Measurements from ENCODE around the gene ACTR2. TPM values are rescaled to one million over a fixed set of nuclear protein-coding genes. Genes with fewer than 3 reads are reported as not detected.

ACTR2 gene
- total RNA-seq, 1 donor from 2014 or later = 188 TPM

GRCh38 chr2:65296971-65297370 is 69.3 kb downstream of the ACTR2 start:
- no peaks in the 10 kb centered on the region for H3K27me3 Mint-ChIP-seq
- H3K36me3 Mint-ChIP-seq (ENCODE audit: insufficient read depth) = no peaks in the 10 kb centered on the region
- H3K4me1 Mint-ChIP-seq (ENCODE audit: low read depth) = peaks cover 28% of the 10 kb centered on the region
- DNase-seq (ENCODE audit: low spot score, unreplicated experiment) = no peak
- H3K27ac Mint-ChIP-seq = no peak overlapping the region
- TF ChIP-seq, protein P1, sequence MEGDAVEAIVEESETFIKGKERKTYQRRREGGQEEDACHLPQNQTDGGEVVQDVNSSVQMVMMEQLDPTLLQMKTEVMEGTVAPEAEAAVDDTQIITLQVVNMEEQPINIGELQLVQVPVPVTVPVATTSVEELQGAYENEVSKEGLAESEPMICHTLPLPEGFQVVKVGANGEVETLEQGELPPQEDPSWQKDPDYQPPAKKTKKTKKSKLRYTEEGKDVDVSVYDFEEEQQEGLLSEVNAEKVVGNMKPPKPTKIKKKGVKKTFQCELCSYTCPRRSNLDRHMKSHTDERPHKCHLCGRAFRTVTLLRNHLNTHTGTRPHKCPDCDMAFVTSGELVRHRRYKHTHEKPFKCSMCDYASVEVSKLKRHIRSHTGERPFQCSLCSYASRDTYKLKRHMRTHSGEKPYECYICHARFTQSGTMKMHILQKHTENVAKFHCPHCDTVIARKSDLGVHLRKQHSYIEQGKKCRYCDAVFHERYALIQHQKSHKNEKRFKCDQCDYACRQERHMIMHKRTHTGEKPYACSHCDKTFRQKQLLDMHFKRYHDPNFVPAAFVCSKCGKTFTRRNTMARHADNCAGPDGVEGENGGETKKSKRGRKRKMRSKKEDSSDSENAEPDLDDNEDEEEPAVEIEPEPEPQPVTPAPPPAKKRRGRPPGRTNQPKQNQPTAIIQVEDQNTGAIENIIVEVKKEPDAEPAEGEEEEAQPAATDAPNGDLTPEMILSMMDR (IDR thresholded peaks at IDR 0.05; ENCODE audit: unreplicated experiment) = no peak
- no peaks in the 10 kb centered on the region for H3K9me3 Mint-ChIP-seq (ENCODE audit: low read depth)
- H3K4me3 Mint-ChIP-seq (ENCODE audit: low read depth) = no peak overlapping the region

DNA sequence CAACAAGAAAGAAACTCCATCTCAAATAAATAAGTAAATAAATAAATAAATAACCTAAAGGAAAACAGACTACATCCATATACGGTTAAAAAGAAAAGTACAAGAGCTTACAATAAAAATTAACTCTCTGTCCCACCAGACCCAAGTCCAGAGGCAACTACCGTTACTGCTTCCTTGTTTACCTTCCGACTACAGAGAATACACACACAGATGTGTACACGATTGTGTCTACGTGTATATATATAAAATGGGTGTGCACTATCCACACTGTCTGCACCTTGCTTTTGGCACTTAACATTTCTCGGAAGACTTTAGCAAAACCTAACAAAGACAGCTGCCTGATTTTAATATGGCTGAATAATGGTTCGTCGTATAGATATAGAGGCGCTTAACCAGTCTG is 69.9 kb downstream of the ACTR2 start:
- Mint-ChIP-seq H3K4me1 (ENCODE audit: low read depth) (peaks cover 28% of the 10 kb centered on the region), H3K27me3 (no peaks in the 10 kb centered on the region), H3K27ac (no peak overlapping the region), H3K4me3 (ENCODE audit: low read depth) (no peak overlapping the region), H3K36me3 (ENCODE audit: insufficient read depth) (no peaks in the 10 kb centered on the region), H3K9me3 (ENCODE audit: low read depth) (no peaks in the 10 kb centered on the region)
- no peak for DNase-seq (ENCODE audit: low spot score, unreplicated experiment)
- TF ChIP-seq, protein P1 (IDR thresholded peaks at IDR 0.05; ENCODE audit: unreplicated experiment) = no peak

- Mint-ChIP-seq H3K9me3 (ENCODE audit: low read depth) (no peaks in the 10 kb centered on the region), H3K27me3 (no peaks in the 10 kb centered on the region), H3K4me1 (ENCODE audit: low read depth) (peaks cover 28% of the 10 kb centered on the region), H3K27ac (no peak overlapping the region), H3K4me3 (ENCODE audit: low read depth) (no peak overlapping the region), H3K36me3 (ENCODE audit: insufficient read depth) (peaks cover under 1% of the 10 kb centered on the region)
- TF ChIP-seq, protein P1 (IDR thresholded peaks at IDR 0.05; ENCODE audit: unreplicated experiment) = no peak
- DNase-seq (ENCODE audit: low spot score, unreplicated experiment) = no peak
Observed at GRCh38 chr2:65298089-65298488, 70.5 kb downstream of the ACTR2 start.

- Mint-ChIP-seq H3K9me3 (ENCODE audit: low read depth) (no peaks in the 10 kb centered on the region), H3K36me3 (ENCODE audit: insufficient read depth) (peaks cover 1% of the 10 kb centered on the region), H3K27me3 (no peaks in the 10 kb centered on the region), H3K4me1 (ENCODE audit: low read depth) (peaks cover 28% of the 10 kb centered on the region), H3K4me3 (ENCODE audit: low read depth) (no peak overlapping the region), H3K27ac (no peak overlapping the region)
- TF ChIP-seq, protein P1 (IDR thresholded peaks at IDR 0.05; ENCODE audit: unreplicated experiment) = no peak
- DNase-seq (ENCODE audit: low spot score, unreplicated experiment) = no peak
Observed at GRCh38 chr2:65299246-65299645, 71.6 kb downstream of the ACTR2 start.

GRCh38 chr2:65300134-65300760 is 72.6 kb downstream of the ACTR2 start:
- TF ChIP-seq, protein P1 (IDR thresholded peaks at IDR 0.05; ENCODE audit: unreplicated experiment) = no peak
- no peak overlapping the region for H3K4me3 Mint-ChIP-seq (ENCODE audit: low read depth)
- peaks cover 23% of the 10 kb centered on the region for H3K4me1 Mint-ChIP-seq (ENCODE audit: low read depth)
- DNase-seq (ENCODE audit: low spot score, unreplicated experiment) = no peak
- no peaks in the 10 kb centered on the region for H3K27me3 Mint-ChIP-seq
- no peaks in the 10 kb centered on the region for H3K9me3 Mint-ChIP-seq (ENCODE audit: low read depth)
- peaks cover 1% of the 10 kb centered on the region for H3K36me3 Mint-ChIP-seq (ENCODE audit: insufficient read depth)
- H3K27ac Mint-ChIP-seq = no peak overlapping the region

Measured in progenitor cell of endocrine pancreas (in vitro differentiated cells).